Retinal pigment epithelial cell (primary cell): ENCODE measurements around the gene WWOX.

Experiments used
- DNase-seq: peaks from one replicate; pipeline ENCODE4 v3.0.0-alpha.2; 2010; ENCODE audit warnings: low read depth
- H3K4me3 ChIP-seq: 2 replicates; pipeline ENCODE4 v1.5.1; 2011; ENCODE audit warnings: mild to moderate bottlenecking, low read length, control low read depth, moderate library complexity
- CTCF ChIP-seq: conservative IDR thresholded peaks from 2 replicates; pipeline ENCODE4 v1.5.1; 2011; ENCODE audit warnings: low read depth, low read length, control low read depth, inconsistent platforms

The WWOX gene

GRCh38 chr16:78094998-78095397 is 4.5 kb upstream of the WWOX start:
- DNase-seq: no peak
- TF ChIP-seq CTCF: no peak
- no peak overlapping the region for H3K4me3 ChIP-seq

- H3K4me3 ChIP-seq: no peak overlapping the region
- no peak for DNase-seq
- TF ChIP-seq CTCF: no peak
These were observed 3.1 kb upstream of the WWOX start for GRCh38 chr16:78096386-78096785.

GRCh38 chr16:78097548-78097947 is 1.9 kb upstream of the WWOX start:
- H3K4me3 ChIP-seq: no peak overlapping the region
- no peak for DNase-seq
- no peak for TF ChIP-seq CTCF

- DNase-seq: no peak
- H3K4me3 ChIP-seq: no peak overlapping the region
- TF ChIP-seq CTCF: no peak
These were observed 1.4 kb upstream of the WWOX start for GRCh38 chr16:78098087-78098486.

GRCh38 chr16:78098595-78099270 is 721 bp upstream of the WWOX start:
- no peak for DNase-seq
- H3K4me3 ChIP-seq: peak overlapping the region; percentile 89
- TF ChIP-seq CTCF: no peak

- no peak for DNase-seq
- H3K4me3 ChIP-seq: peak overlapping the region; percentile 89
These were observed 636 bp downstream of the WWOX start for GRCh38 chr16:78100112-78100467.

More at GRCh38 chr16:78100112-78100467, 636 bp downstream of the WWOX start:
- peak; percentile 91 for TF ChIP-seq CTCF
